Bronchial epithelial cell (primary cell): Measurements from ENCODE around the gene BCDIN3D. TPM values are rescaled to one million over a fixed set of nuclear protein-coding genes. Genes with fewer than 3 reads are reported as not detected.
"Not testable (repeated sequence)": the region's sequence is repeated elsewhere in the genome, so short reads cannot be mapped to it uniquely, and the experiment has no call there.

Source experiments
- DNase-seq: peaks from one replicate; pipeline ENCODE4 v3.0.0-alpha.2; 2010; ENCODE audit warnings: low read depth
- FAIRE-seq: peaks from 2 replicates; lab custom pipeline; 2011; peaks lifted over from hg19 to GRCh38; lab: Jason Lieb, UNC
- H3K27me3 ChIP-seq: 2 replicates; pipeline ENCODE4 v1.5.1; 2011; ENCODE audit warnings: low read length; ENCODE audit not compliant: control insufficient read depth, insufficient read depth
- H3K36me3 ChIP-seq: 2 replicates; pipeline ENCODE4 v1.5.1; 2011; ENCODE audit warnings: low read length; ENCODE audit not compliant: control insufficient read depth, insufficient read depth
- H3K4me3 ChIP-seq: 2 replicates; pipeline ENCODE4 v1.5.1; 2011; ENCODE audit warnings: mild to moderate bottlenecking, low read depth, low read length, control low read depth
- CTCF ChIP-seq: IDR thresholded peaks from 2 replicates; pipeline ENCODE4 v1.5.1; 2011; ENCODE audit warnings: mild to moderate bottlenecking, moderate library complexity, low read length, control low read depth, inconsistent platforms; ENCODE audit not compliant: insufficient read depth, severe bottlenecking
- total RNA-seq: library from RNA; depleted of rRNA; stranded (reverse); fragments of >200 nt; gene quantifications from 2 replicates; pipeline ENCODE4 v1.2.1, GENCODE V29; 2014

Gene BCDIN3D
- total RNA-seq, 1 donor from 2014 or later: 7.4 TPM

- no peak for TF ChIP-seq CTCF
- no peaks in the 10 kb centered on the region for H3K36me3 ChIP-seq
- no peak for DNase-seq
- no peak for FAIRE-seq
- H3K4me3 ChIP-seq: no peak overlapping the region
- H3K27me3 ChIP-seq: no peaks in the 10 kb centered on the region
Measured at GRCh38 chr12:49873361-49873934, 30.5 kb upstream of the BCDIN3D start.

GRCh38 chr12:49872781-49873181, 29.9 kb upstream of the BCDIN3D start:
- Histone ChIP-seq H3K4me3 (no peak overlapping the region), H3K36me3 (no peaks in the 10 kb centered on the region), H3K27me3 (no peaks in the 10 kb centered on the region)
- FAIRE-seq (no peak), DNase-seq (peak; percentile 7)
- TF ChIP-seq CTCF: no peak

- Histone ChIP-seq H3K36me3 (no peaks in the 10 kb centered on the region), H3K4me3 (no peak overlapping the region), H3K27me3 (no peaks in the 10 kb centered on the region)
- no peak for FAIRE-seq
- no peak for TF ChIP-seq CTCF
- no peak for DNase-seq
Measured at GRCh38 chr12:49872381-49872780, 29.5 kb upstream of the BCDIN3D start.

- H3K4me3 ChIP-seq, H3K36me3 ChIP-seq, H3K27me3 ChIP-seq, FAIRE-seq: not testable (repeated sequence)
- peak; percentile 73 for DNase-seq
Measured at GRCh38 chr12:49871811-49872251, 28.9 kb upstream of the BCDIN3D start.

- no peak for FAIRE-seq
- Histone ChIP-seq H3K27me3 (no peaks in the 10 kb centered on the region), H3K36me3 (no peaks in the 10 kb centered on the region), H3K4me3 (no peak overlapping the region)
- DNase-seq: no peak
- TF ChIP-seq CTCF: no peak
Measured at GRCh38 chr12:49871263-49871561, 28.3 kb upstream of the BCDIN3D start.

- Histone ChIP-seq H3K36me3 (no peaks in the 10 kb centered on the region), H3K4me3 (no peak overlapping the region), H3K27me3 (no peaks in the 10 kb centered on the region)
- TF ChIP-seq CTCF: no peak
- DNase-seq (no peak), FAIRE-seq (no peak)
Measured at GRCh38 chr12:49870501-49871262, 27.8 kb upstream of the BCDIN3D start.
